HCT116 (cell line): ENCODE data around the gene RNF146. TPM values are rescaled to one million over a fixed set of nuclear protein-coding genes. Genes with fewer than 3 reads are reported as not detected.

Experiments
- ATAC-seq: fragments of 200-7000 bp; cut with Tn5 transposase; 2 replicates; pipeline ENCODE4 v1.9.1; 2020; ENCODE audit warnings: mild to moderate bottlenecking, moderate library complexity
- BruUV-seq: library from RNA; stranded (reverse); fragments of 400-500 nt; replicated peaks from 2 replicates; lab custom pipeline; 2021; lab: Mats Ljungman, UMichigan
- CTCF ChIA-PET: fragments of 300-600 bp; sonication (Branson Sonifier 250); formaldehyde crosslinking; loops from one replicate; lab custom pipeline; 2021; ENCODE audit warnings: antibody characterized with exemption; lab: Charles Lee
- POLR2A ChIA-PET: fragments of 300-600, 350-600 bp; sonication (Branson Sonifier 250); formaldehyde crosslinking; loops from one replicate; lab custom pipeline; 2021; ENCODE audit warnings: antibody characterized with exemption; lab: Charles Lee
- RAD21 ChIA-PET, 2 experiments: fragments of 300-600 bp; sonication (Branson Sonifier 250); formaldehyde crosslinking; loops; one replicate each; lab custom pipeline; 2023; ENCODE audit warnings: low total read pairs in 2 of 2; ENCODE audit not compliant: uncharacterized antibody in 2 of 2, unreplicated experiment in 2 of 2, low non-redundant PET in 1 of 2; lab: Charles Lee
- DNase-seq: peaks from one replicate; pipeline ENCODE4 v3.0.0-alpha.2; 2010; ENCODE audit warnings: low read depth, low spot score
- H2AFZ ChIP-seq: fragments of 200-600 bp; shearing (Covaris generic), sonication (generic); 2 replicates; pipeline ENCODE4 v1.6.1; 2017; ENCODE audit warnings: low read depth, mixed run types, mixed read lengths, antibody characterized with exemption, low read length; ENCODE audit not compliant: poor library complexity, severe bottlenecking
- H3K27ac ChIP-seq: 2 replicates; pipeline ENCODE4 v1.5.1; 2012; ENCODE audit warnings: low read depth, low read length
- H3K27me3 ChIP-seq: fragments of 200-600 bp; sonication (generic); 2 replicates; pipeline ENCODE4 v1.6.1; 2016; ENCODE audit warnings: mixed run types, low read length, mixed read lengths; ENCODE audit not compliant: insufficient read depth
- H3K36me3 ChIP-seq, 2 experiments: fragments of 200-500 bp in 1 of 2; fragments of 200-600 bp in 1 of 2; sonication (Bioruptor generic) in 1 of 2; sonication (generic) in 1 of 2; 2 replicates each; pipeline versions ENCODE4 v1.5.1 to v1.6.1; 2014 to 2016; ENCODE audit warnings: low read length in 2 of 2, inconsistent platforms in 1 of 2, mixed read lengths in 1 of 2, mixed run types in 1 of 2; ENCODE audit not compliant: insufficient read depth in 2 of 2, control insufficient read depth in 1 of 2
- H3K4me1 ChIP-seq, 2 experiments: fragments of 200-600 bp in 1 of 2; sonication (generic) in 1 of 2; 2 replicates each; pipeline versions ENCODE4 v1.5.1 to v1.6.1; 2012 to 2017; ENCODE audit warnings: low read length in 2 of 2, inconsistent platforms in 1 of 2, mild to moderate bottlenecking in 1 of 2, mixed read lengths in 1 of 2, mixed run types in 1 of 2, moderate library complexity in 1 of 2; ENCODE audit not compliant: insufficient read depth in 2 of 2, control insufficient read depth in 1 of 2
- H3K4me2 ChIP-seq: fragments of 200-600 bp; sonication (generic); 2 replicates; pipeline ENCODE4 v1.6.1; 2017; ENCODE audit warnings: mixed run types, low read length, mixed read lengths
- H3K4me3 ChIP-seq, 2 experiments: fragments of 200-600 bp in 1 of 2; sonication (generic) in 1 of 2; replicated peaks in 1 of 2; 2 replicates each; pipeline ENCODE4 v1.5.1; 2011 to 2016; ENCODE audit warnings: low read length in 2 of 2, control low read depth in 1 of 2, low read depth in 1 of 2, mild to moderate bottlenecking in 1 of 2, mixed read lengths in 1 of 2, mixed run types in 1 of 2
- H3K79me2 ChIP-seq: fragments of 200-600 bp; sonication (generic); 2 replicates; pipeline ENCODE4 v1.6.1; 2017; ENCODE audit warnings: mild to moderate bottlenecking, mixed run types, low read length, moderate library complexity, mixed read lengths; ENCODE audit not compliant: insufficient read depth
- H3K9ac ChIP-seq: fragments of 200-600 bp; sonication (generic); 2 replicates; pipeline ENCODE4 v1.6.1; 2016; ENCODE audit warnings: low read length, mixed read lengths
- H3K9me2 ChIP-seq: fragments of 200-600 bp; sonication (generic), shearing (Covaris generic); 2 replicates; pipeline ENCODE4 v1.6.1; 2017; ENCODE audit warnings: mixed run types, mild to moderate bottlenecking, moderate library complexity; ENCODE audit not compliant: insufficient read depth
- H3K9me3 ChIP-seq, 2 experiments: fragments of 200-500 bp in 1 of 2; fragments of 200-600 bp in 1 of 2; sonication (Bioruptor generic) in 1 of 2; sonication (generic) in 1 of 2; 2 replicates each; pipeline ENCODE4 v1.6.1; 2014 to 2017; ENCODE audit warnings: low read length in 2 of 2, mixed read lengths in 2 of 2, inconsistent platforms in 1 of 2, low read depth in 1 of 2, mild to moderate bottlenecking in 1 of 2, mixed run types in 1 of 2, moderate library complexity in 1 of 2; ENCODE audit not compliant: control insufficient read depth in 1 of 2, insufficient read depth in 1 of 2
- H4K20me1 ChIP-seq: fragments of 200-600 bp; sonication (generic), shearing (Covaris generic); 2 replicates; pipeline ENCODE4 v1.6.1; 2017; ENCODE audit warnings: mixed run types, mild to moderate bottlenecking, moderate library complexity; ENCODE audit not compliant: insufficient read depth
- EGR1 ChIP-seq: IDR thresholded peaks from 2 replicates; pipeline ENCODE4 v1.6.1; 2012; ENCODE audit warnings: low read depth
- ELF1 ChIP-seq: IDR thresholded peaks from 2 replicates; pipeline ENCODE4 v1.6.1; 2012; ENCODE audit warnings: low read depth, borderline replicate concordance
- EZH2 ChIP-seq: fragments of 200-600 bp; sonication (generic); IDR thresholded peaks from 2 replicates; pipeline ENCODE4 v1.6.1; 2017; ENCODE audit warnings: antibody characterized with exemption, mixed run types
- RAD21 ChIP-seq: IDR thresholded peaks from 2 replicates; pipeline ENCODE4 v1.6.1; 2012; ENCODE audit warnings: low read depth, mild to moderate bottlenecking
- SIN3A ChIP-seq: IDR thresholded peaks from 2 replicates; pipeline ENCODE4 v1.6.1; 2012; ENCODE audit warnings: low read depth
- YY1 ChIP-seq: IDR thresholded peaks from 2 replicates; pipeline ENCODE4 v1.6.1; 2011; ENCODE audit warnings: low read length, low read depth, moderate library complexity, mild to moderate bottlenecking; ENCODE audit not compliant: insufficient replicate concordance; ENCODE audit errors: extremely low read depth
- intact Hi-C: fragments of 100-400 bp; cut with micrococcal nuclease; formaldehyde crosslinking; loops from 2 replicates; pipeline ENCODE4 v1.10.0; 2022
- total RNA-seq: library from RNA; stranded (reverse); gene quantifications from one replicate; pipeline ENCODE4 v1.2.1, GENCODE V29; 2021; ENCODE audit not compliant: unreplicated experiment
- TF ChIP-seq, protein P1 (sequence below): IDR thresholded peaks from 2 replicates; pipeline ENCODE4 v1.6.1; 2011; ENCODE audit warnings: mild to moderate bottlenecking, low read length, moderate library complexity; ENCODE audit not compliant: insufficient replicate concordance; ENCODE audit errors: extremely low read depth

The RNF146 gene
- total RNA-seq, 1 experiment from 2014 or later = 17.6 TPM

DNA sequence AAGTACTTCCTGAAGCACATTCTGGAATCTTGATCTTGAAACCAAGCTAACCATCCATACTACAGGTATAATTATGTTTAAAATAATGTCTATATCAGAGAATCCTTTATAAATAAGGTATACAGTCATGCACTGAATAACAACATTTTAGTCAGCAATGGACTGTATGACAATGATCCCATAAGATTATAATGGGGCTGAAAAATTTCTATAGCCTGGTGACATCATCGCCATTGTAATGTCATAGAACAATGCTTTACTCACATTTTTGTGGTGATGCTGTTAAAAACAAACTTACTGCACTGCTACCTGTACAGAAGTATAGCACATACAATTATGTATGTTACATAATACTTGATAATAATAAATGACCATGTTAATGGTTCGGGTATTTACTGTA lies 31.8 kb downstream of the RNF146 start:
- Histone ChIP-seq H3K36me3 (no peaks in the 10 kb centered on the region; a peak in 1 of 4 replicates), H3K9me2 (no peaks in the 10 kb centered on the region), H3K27me3 (no peaks in the 10 kb centered on the region), H3K4me1 (no peaks in the 10 kb centered on the region), H3K27ac (no peak overlapping the region), H4K20me1 (0 out of 2 replicates have a peak, but pooled peaks cover 3% of the 10 kb centered on the region), H2AFZ (no peak overlapping the region), H3K4me3 (no peak overlapping the region), H3K9ac (no peak overlapping the region), H3K79me2 (peaks cover 27% of the 10 kb centered on the region), H3K4me2 (no peak overlapping the region), H3K9me3 (no peaks in the 10 kb centered on the region)
- RAD21 ChIA-PET = no interaction called here
- no peak for ATAC-seq
- CTCF ChIA-PET = interaction anchor here (0.6 kb wide), 1 partner anchor 32 kb away, joined by 3 read pairs; the partner anchor contains the start of gene RNF146
- POLR2A ChIA-PET = no interaction called here
- intact Hi-C loops = no loop called here
- no peak for DNase-seq
- no TSS peak for BruUV-seq
- TF ChIP-seq ELF1 = no peak
- no peak for TF ChIP-seq EZH2
- TF ChIP-seq YY1 = no peak
- TF ChIP-seq SIN3A = no peak
- TF ChIP-seq, protein P1, sequence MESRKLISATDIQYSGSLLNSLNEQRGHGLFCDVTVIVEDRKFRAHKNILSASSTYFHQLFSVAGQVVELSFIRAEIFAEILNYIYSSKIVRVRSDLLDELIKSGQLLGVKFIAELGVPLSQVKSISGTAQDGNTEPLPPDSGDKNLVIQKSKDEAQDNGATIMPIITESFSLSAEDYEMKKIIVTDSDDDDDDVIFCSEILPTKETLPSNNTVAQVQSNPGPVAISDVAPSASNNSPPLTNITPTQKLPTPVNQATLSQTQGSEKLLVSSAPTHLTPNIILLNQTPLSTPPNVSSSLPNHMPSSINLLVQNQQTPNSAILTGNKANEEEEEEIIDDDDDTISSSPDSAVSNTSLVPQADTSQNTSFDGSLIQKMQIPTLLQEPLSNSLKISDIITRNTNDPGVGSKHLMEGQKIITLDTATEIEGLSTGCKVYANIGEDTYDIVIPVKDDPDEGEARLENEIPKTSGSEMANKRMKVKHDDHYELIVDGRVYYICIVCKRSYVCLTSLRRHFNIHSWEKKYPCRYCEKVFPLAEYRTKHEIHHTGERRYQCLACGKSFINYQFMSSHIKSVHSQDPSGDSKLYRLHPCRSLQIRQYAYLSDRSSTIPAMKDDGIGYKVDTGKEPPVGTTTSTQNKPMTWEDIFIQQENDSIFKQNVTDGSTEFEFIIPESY = no peak
- no peak for TF ChIP-seq EGR1
- no peak for TF ChIP-seq RAD21
